DOHH2 (cell line): ENCODE results near the gene SIRT1.

Source experiments
- CTCF ChIP-seq: fragments of 200-600 bp; sonication (generic); IDR thresholded peaks from one replicate; pipeline ENCODE4 v1.5.1; 2014; ENCODE audit warnings: antibody characterized with exemption, mild to moderate bottlenecking, low read depth, low read length; ENCODE audit not compliant: poor library complexity, severe bottlenecking
- EZH2phosphoT487 ChIP-seq: fragments of 200-600 bp; sonication (generic); IDR thresholded peaks from 2 replicates; pipeline ENCODE4 v1.6.1; 2017; ENCODE audit warnings: borderline replicate concordance, mild to moderate bottlenecking, antibody characterized with exemption, low read length, moderate library complexity, mixed read lengths

GRCh38 chr10:67917169-67917568 lies 32.7 kb downstream of the SIRT1 start:
- TF ChIP-seq CTCF (no peak), EZH2phosphoT487 (no peak)
